ENCODE data around the gene TM7SF3. TPM values are rescaled to one million over a fixed set of nuclear protein-coding genes. Genes with fewer than 3 reads are reported as not detected.

TM7SF3 gene
- total RNA-seq, 1 donor from 2014 or later: 67.8 TPM

DNA sequence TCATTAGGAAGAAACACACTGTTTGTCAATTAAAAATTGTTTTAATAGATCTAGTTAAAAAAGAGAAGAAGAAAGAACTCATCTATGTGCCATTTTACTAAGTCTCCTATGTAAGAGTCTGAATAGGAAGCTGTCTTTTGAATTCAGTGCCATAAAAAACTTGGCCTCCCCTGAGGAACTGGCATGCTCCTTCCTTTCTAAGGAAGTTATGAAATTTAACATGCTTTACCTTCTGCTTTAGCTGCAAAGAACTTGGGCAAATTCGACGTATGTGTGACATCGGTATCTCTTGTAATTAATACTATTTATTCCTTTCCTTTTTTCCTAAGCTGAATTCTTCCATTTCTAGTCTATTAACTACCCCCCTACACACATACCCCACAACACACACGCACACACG is 12.5 kb downstream of the TM7SF3 start:
- DNase-seq (ENCODE audit: low spot score in 2 of 2, unreplicated experiment in 2 of 2): no peak
- Mint-ChIP-seq H3K27ac (no peak overlapping the region), H3K4me1 (peaks cover 7% of the 10 kb centered on the region), H3K27me3 (ENCODE audit: low read depth) (no peaks in the 10 kb centered on the region), H3K9me3 (no peaks in the 10 kb centered on the region), H3K36me3 (peaks cover 18% of the 10 kb centered on the region), H3K4me3 (no peak overlapping the region)
- TF ChIP-seq, protein P1, sequence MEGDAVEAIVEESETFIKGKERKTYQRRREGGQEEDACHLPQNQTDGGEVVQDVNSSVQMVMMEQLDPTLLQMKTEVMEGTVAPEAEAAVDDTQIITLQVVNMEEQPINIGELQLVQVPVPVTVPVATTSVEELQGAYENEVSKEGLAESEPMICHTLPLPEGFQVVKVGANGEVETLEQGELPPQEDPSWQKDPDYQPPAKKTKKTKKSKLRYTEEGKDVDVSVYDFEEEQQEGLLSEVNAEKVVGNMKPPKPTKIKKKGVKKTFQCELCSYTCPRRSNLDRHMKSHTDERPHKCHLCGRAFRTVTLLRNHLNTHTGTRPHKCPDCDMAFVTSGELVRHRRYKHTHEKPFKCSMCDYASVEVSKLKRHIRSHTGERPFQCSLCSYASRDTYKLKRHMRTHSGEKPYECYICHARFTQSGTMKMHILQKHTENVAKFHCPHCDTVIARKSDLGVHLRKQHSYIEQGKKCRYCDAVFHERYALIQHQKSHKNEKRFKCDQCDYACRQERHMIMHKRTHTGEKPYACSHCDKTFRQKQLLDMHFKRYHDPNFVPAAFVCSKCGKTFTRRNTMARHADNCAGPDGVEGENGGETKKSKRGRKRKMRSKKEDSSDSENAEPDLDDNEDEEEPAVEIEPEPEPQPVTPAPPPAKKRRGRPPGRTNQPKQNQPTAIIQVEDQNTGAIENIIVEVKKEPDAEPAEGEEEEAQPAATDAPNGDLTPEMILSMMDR (IDR thresholded peaks at IDR 0.05; ENCODE audit: unreplicated experiment): no peak

DNA sequence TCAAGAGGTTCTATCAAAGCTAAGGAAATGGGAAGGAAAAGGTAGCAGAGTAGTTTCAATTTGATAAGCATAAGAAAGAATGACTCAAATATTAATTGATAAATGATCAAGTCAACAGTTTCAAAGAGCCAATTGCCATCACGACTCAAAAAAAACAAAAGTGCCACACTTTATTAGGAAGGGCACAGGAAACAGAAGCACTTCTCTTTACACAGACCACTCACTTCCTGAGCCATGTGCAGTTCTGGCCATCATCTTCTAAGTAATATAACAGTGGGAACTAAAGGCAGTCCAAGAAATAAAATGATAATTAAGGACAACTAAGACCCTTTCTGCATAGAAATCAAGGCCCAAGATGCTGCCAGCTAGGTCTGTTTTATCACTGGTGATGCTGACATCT is 13.2 kb downstream of the TM7SF3 start:
- H3K9me3 Mint-ChIP-seq: no peaks in the 10 kb centered on the region
- peaks cover 7% of the 10 kb centered on the region for H3K4me1 Mint-ChIP-seq
- H3K4me3 Mint-ChIP-seq: no peak overlapping the region
- no peak overlapping the region for H3K27ac Mint-ChIP-seq
- H3K36me3 Mint-ChIP-seq: peaks cover 21% of the 10 kb centered on the region
- TF ChIP-seq, protein P1 (IDR thresholded peaks at IDR 0.05; ENCODE audit: unreplicated experiment): no peak
- no peaks in the 10 kb centered on the region for H3K27me3 Mint-ChIP-seq (ENCODE audit: low read depth)
- DNase-seq (ENCODE audit: low spot score in 2 of 2, unreplicated experiment in 2 of 2): no peak

DNA sequence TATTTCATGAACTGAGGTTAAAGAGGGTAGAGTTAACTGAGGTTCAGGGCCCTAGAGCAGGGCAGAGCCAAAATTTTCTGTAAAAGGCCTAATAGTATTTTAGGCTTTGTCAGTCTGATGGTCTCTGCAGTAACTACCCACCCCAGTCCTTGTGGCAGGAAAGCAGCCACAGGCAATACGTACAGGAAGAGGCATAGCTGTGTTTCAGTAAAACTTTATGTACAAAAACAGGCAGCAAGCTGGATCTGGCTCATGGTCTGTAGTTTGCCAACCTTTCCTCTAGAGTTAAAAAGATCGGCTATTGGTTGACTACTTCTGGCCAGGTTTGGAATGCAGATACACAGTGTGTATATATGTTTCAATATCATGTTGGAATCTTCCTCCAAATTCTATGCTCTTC is 17.2 kb downstream of the TM7SF3 start:
- no peaks in the 10 kb centered on the region for H3K4me1 Mint-ChIP-seq
- H3K27me3 Mint-ChIP-seq (ENCODE audit: low read depth): no peaks in the 10 kb centered on the region
- TF ChIP-seq, protein P1 (IDR thresholded peaks at IDR 0.05; ENCODE audit: unreplicated experiment): no peak
- H3K9me3 Mint-ChIP-seq: no peaks in the 10 kb centered on the region
- no peak for DNase-seq (ENCODE audit: low spot score in 2 of 2, unreplicated experiment in 2 of 2)
- no peak overlapping the region for H3K4me3 Mint-ChIP-seq
- no peak overlapping the region for H3K27ac Mint-ChIP-seq
- peaks cover 38% of the 10 kb centered on the region for H3K36me3 Mint-ChIP-seq

DNA sequence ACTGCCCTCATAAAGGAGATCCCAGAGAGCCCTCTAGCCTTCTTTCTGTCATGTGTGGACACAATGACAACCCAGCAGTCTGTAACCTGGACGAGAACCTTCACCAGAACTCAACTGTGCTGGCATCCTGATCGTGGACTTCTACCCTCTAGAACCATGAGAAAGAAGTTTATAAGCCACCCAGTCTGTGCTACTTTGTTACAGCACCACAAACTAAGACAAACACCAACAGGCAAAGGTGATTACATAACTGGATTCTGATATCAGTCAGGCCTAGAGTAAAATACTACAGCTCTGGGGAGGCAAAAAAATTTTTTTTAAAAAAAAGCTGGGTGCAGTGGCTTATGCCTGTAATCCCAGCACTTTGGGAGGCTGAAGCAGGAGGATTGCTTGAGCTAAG is 18.5 kb downstream of the TM7SF3 start:
- Mint-ChIP-seq H3K27me3 (ENCODE audit: low read depth) (no peaks in the 10 kb centered on the region), H3K36me3 (peaks cover 40% of the 10 kb centered on the region)
- TF ChIP-seq, protein P1 (IDR thresholded peaks at IDR 0.05; ENCODE audit: unreplicated experiment): no peak

DNA sequence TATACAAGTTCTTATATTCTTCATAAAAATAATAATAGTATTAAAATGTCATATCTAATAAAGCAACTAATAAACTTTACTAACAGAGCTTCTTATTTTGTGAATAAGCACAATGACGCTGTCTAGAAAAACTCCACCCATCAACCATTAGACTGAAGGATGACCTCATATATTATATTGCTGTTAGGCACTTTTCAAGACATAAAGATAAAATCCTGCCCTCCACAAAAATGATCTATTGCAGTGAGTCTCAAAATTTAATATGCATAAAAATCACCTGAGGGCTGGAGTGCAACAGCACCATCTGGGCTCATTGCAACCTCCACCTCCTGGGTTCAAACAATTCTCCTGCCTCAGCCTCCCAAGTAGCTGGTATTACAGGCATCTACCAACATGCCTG is 20.1 kb downstream of the TM7SF3 start:
- DNase-seq (ENCODE audit: low spot score in 2 of 2, unreplicated experiment in 2 of 2): no peak
- TF ChIP-seq, protein P1 (IDR thresholded peaks at IDR 0.05; ENCODE audit: unreplicated experiment): no peak
- Mint-ChIP-seq H3K9me3 (no peaks in the 10 kb centered on the region), H3K36me3 (peaks cover 36% of the 10 kb centered on the region), H3K27me3 (ENCODE audit: low read depth) (no peaks in the 10 kb centered on the region), H3K27ac (no peak overlapping the region), H3K4me3 (no peak overlapping the region), H3K4me1 (no peaks in the 10 kb centered on the region)

More for the DNA sequence above, 18.5 kb downstream of the TM7SF3 start:
- H3K4me1 Mint-ChIP-seq: no peaks in the 10 kb centered on the region
- H3K9me3 Mint-ChIP-seq: no peaks in the 10 kb centered on the region
- DNase-seq (ENCODE audit: low spot score in 2 of 2, unreplicated experiment in 2 of 2): no peak
- H3K27ac Mint-ChIP-seq: no peak overlapping the region
- no peak overlapping the region for H3K4me3 Mint-ChIP-seq

DNA sequence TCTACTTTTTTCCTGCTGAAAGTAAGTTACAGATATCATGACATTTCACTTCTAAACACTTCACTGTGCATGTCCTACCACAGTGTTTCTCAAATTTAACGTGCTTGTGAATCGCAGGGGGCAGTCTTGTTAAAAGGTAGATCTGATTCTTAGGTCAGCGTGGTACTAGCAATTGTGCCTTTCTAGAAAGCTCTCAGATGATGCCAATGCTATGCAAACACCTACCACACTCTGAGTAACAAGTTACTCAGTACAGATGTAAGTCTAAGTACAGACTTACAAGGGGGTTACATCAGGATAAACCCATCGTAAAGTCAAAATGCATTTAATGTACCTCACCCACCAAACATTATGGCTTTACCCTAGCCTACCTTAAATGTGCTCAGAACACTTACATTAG is 22.4 kb downstream of the TM7SF3 start:
- Mint-ChIP-seq H3K4me3 (no peak overlapping the region), H3K36me3 (peaks cover 36% of the 10 kb centered on the region), H3K27me3 (ENCODE audit: low read depth) (no peaks in the 10 kb centered on the region), H3K4me1 (no peaks in the 10 kb centered on the region), H3K27ac (no peak overlapping the region), H3K9me3 (no peaks in the 10 kb centered on the region)
- TF ChIP-seq, protein P1 (IDR thresholded peaks at IDR 0.05; ENCODE audit: unreplicated experiment): no peak
- no peak for DNase-seq (ENCODE audit: low spot score in 2 of 2, unreplicated experiment in 2 of 2)
